ENCODE results near the gene CTCF.
A peak's percentile ranks its signal among the peaks of the same experiment; 100 is the strongest.

CTCF gene

GRCh38 chr16:67605641-67606040 is 43.3 kb downstream of the CTCF start:
- DNase-seq (ENCODE audit: low spot score) = no peak

GRCh38 chr16:67606632-67607031 is 44.3 kb downstream of the CTCF start:
- no peak for DNase-seq (ENCODE audit: low spot score)

- DNase-seq (ENCODE audit: low spot score) = no peak
Observed at GRCh38 chr16:67608364-67608763, 46.0 kb downstream of the CTCF start.

- DNase-seq (ENCODE audit: low spot score) = no peak
Observed at GRCh38 chr16:67613808-67614207, 51.5 kb downstream of the CTCF start.

- no peak for DNase-seq (ENCODE audit: low spot score)
Observed at GRCh38 chr16:67628216-67628615, 65.9 kb downstream of the CTCF start.

- DNase-seq (ENCODE audit: low spot score) = no peak
Observed at GRCh38 chr16:67632415-67633172, 70.3 kb downstream of the CTCF start.

- DNase-seq (ENCODE audit: low spot score) = no peak
Observed at GRCh38 chr16:67636713-67637112, 74.4 kb downstream of the CTCF start.

- DNase-seq (ENCODE audit: low spot score) = no peak
Observed at GRCh38 chr16:67637625-67638024, 75.3 kb downstream of the CTCF start.

GRCh38 chr16:67641779-67642708 is 79.7 kb downstream of the CTCF start:
- no peak for DNase-seq (ENCODE audit: low spot score)

GRCh38 chr16:67644038-67644437 is 81.7 kb downstream of the CTCF start:
- DNase-seq (ENCODE audit: low spot score) = no peak

- DNase-seq (ENCODE audit: low spot score) = peak; percentile 48
Observed at GRCh38 chr16:67645397-67646121, 83.2 kb downstream of the CTCF start.

GRCh38 chr16:67647111-67647651 is 84.9 kb downstream of the CTCF start:
- DNase-seq (ENCODE audit: low spot score) = no peak

GRCh38 chr16:67647681-67648080 is 85.4 kb downstream of the CTCF start:
- DNase-seq (ENCODE audit: low spot score) = no peak

- DNase-seq (ENCODE audit: low spot score) = no peak
Observed at GRCh38 chr16:67648088-67648763, 85.9 kb downstream of the CTCF start.

GRCh38 chr16:67648764-67649407 is 86.6 kb downstream of the CTCF start:
- peak; percentile 58 for DNase-seq (ENCODE audit: low spot score)

- DNase-seq (ENCODE audit: low spot score) = peak; percentile 90
Observed at GRCh38 chr16:67649494-67649931, 87.2 kb downstream of the CTCF start.

- no peak for DNase-seq (ENCODE audit: low spot score)
Observed at GRCh38 chr16:67650023-67650422, 87.7 kb downstream of the CTCF start.

GRCh38 chr16:67651039-67651438 is 88.7 kb downstream of the CTCF start:
- peak; percentile 45 for DNase-seq (ENCODE audit: low spot score)

GRCh38 chr16:67651847-67652246 is 89.5 kb downstream of the CTCF start:
- DNase-seq (ENCODE audit: low spot score) = no peak

GRCh38 chr16:67652578-67653127 is 90.3 kb downstream of the CTCF start:
- DNase-seq (ENCODE audit: low spot score) = peak; percentile 74
